GM23248 (cell line): Measurements from ENCODE around the gene SESN1. TPM values are rescaled to one million over a fixed set of nuclear protein-coding genes. Genes with fewer than 3 reads are reported as not detected.

Source experiments
- DNase-seq: peaks from one replicate; pipeline ENCODE4 v3.0.0-alpha.2; 2015
- H2AFZ ChIP-seq: fragments of 200-600 bp; sonication (generic); 2 replicates; pipeline ENCODE4 v1.6.1; 2016; ENCODE audit warnings: antibody characterized with exemption
- H3F3A ChIP-seq: fragments of 200-600 bp; sonication (generic); 2 replicates; pipeline ENCODE4 v1.6.1; 2016; ENCODE audit warnings: mild to moderate bottlenecking, antibody characterized with exemption, mixed run types; ENCODE audit not compliant: insufficient read depth
- H3K27ac ChIP-seq: fragments of 200-600 bp; sonication (generic); 2 replicates; pipeline ENCODE4 v1.5.1; 2016; ENCODE audit warnings: mild to moderate bottlenecking
- H3K27me3 ChIP-seq: fragments of 200-600 bp; sonication (generic); replicated peaks from 2 replicates; pipeline ENCODE4 v1.6.1; 2016; ENCODE audit warnings: mild to moderate bottlenecking; ENCODE audit not compliant: insufficient read depth
- H3K36me3 ChIP-seq: fragments of 200-600 bp; sonication (generic); 2 replicates; pipeline ENCODE4 v1.6.1; 2016; ENCODE audit warnings: low read depth, mild to moderate bottlenecking
- H3K4me1 ChIP-seq: fragments of 200-600 bp; sonication (generic); 2 replicates; pipeline ENCODE4 v1.6.1; 2016; ENCODE audit warnings: mild to moderate bottlenecking; ENCODE audit not compliant: insufficient read depth
- H3K4me2 ChIP-seq: fragments of 200-600 bp; sonication (generic); one replicate; pipeline ENCODE4 v1.6.1; 2016; ENCODE audit warnings: mild to moderate bottlenecking; ENCODE audit not compliant: unreplicated experiment
- H3K4me3 ChIP-seq: fragments of 200-600 bp; sonication (generic); 2 replicates; pipeline ENCODE4 v1.5.1; 2016; ENCODE audit warnings: mild to moderate bottlenecking
- H3K79me2 ChIP-seq: fragments of 200-600 bp; sonication (generic); 2 replicates; pipeline ENCODE4 v1.6.1; 2016; ENCODE audit warnings: mild to moderate bottlenecking; ENCODE audit not compliant: insufficient read depth
- H3K9ac ChIP-seq: fragments of 200-600 bp; sonication (generic); 2 replicates; pipeline ENCODE4 v1.6.1; 2016; ENCODE audit warnings: mild to moderate bottlenecking
- H3K9me2 ChIP-seq: fragments of 200-600 bp; sonication (generic); 2 replicates; pipeline ENCODE4 v1.6.1; 2016; ENCODE audit warnings: mixed run types, mild to moderate bottlenecking, moderate library complexity; ENCODE audit not compliant: insufficient read depth
- H3K9me3 ChIP-seq: fragments of 200-600 bp; sonication (generic); one replicate; pipeline ENCODE4 v1.6.1; 2017; ENCODE audit warnings: low read depth
- H4K20me1 ChIP-seq: fragments of 200-600 bp; sonication (generic); 2 replicates; pipeline ENCODE4 v1.6.0; 2016; ENCODE audit not compliant: insufficient read depth
- EZH2 ChIP-seq: fragments of 200-600 bp; sonication (generic); IDR thresholded peaks from 2 replicates; pipeline ENCODE4 v1.6.1; 2018; ENCODE audit warnings: antibody characterized with exemption, mild to moderate bottlenecking; ENCODE audit not compliant: insufficient read depth, poor library complexity, severe bottlenecking
- EZH2phosphoT487 ChIP-seq: fragments of 200-600 bp; sonication (generic); IDR thresholded peaks from 2 replicates; pipeline ENCODE4 v1.6.1; 2018; ENCODE audit warnings: antibody characterized with exemption, moderate library complexity, mild to moderate bottlenecking, low read depth; ENCODE audit not compliant: insufficient read depth
- WGBS, 2 experiments: methylation state at CpG; one replicate each; pipeline ENCODE4 v1.1.6; 2015 to 2017; ENCODE audit warnings: low lambda C conversion rate in 2 of 2, low coverage in 1 of 2; ENCODE audit errors: missing lambda C conversion rate in 2 of 2; 5-methylcytosine and 5-hydroxymethylcytosine counted together
- in situ Hi-C: fragments of 300-500 bp; cut with MboI; formaldehyde crosslinking; loops from 2 replicates; pipeline ENCODE4 v1.15.0; 2020
- polyA plus RNA-seq: library from polyadenylated mRNA; unstranded; fragments of >200 nt; fragmentation: Nextera tagmentation; extraction: Ambion mirVana; gene quantifications from 2 replicates; pipeline ENCODE4 v1.2.1, GENCODE V29; 2016
- total RNA-seq: library from RNA; depleted of rRNA; stranded (reverse); fragments of >200 nt; shearing (Covaris generic); gene quantifications from 2 replicates; pipeline ENCODE4 v1.2.3, GENCODE V29; 2014

SESN1 gene
- total and polyA plus RNA-seq, 2 experiments from 2014 or later = 14.2 to 17.6 TPM

GRCh38 chr6:108961077-108961476, 133.6 kb downstream of the SESN1 start:
- H3K4me2 ChIP-seq = no peak overlapping the region
- no peaks in the 10 kb centered on the region for H3K36me3 ChIP-seq
- TF ChIP-seq EZH2 (no peak), EZH2phosphoT487 (no peak)
- 96 to 97% methylated on average over 14 of the region's 14 CpGs for WGBS, 2 experiments
- H3K4me1 ChIP-seq = peaks cover 13% of the 10 kb centered on the region
- no peaks in the 10 kb centered on the region for H3K79me2 ChIP-seq
- no peak overlapping the region for H3K27ac ChIP-seq
- H3K4me3 ChIP-seq = no peak overlapping the region
- DNase-seq = no peak
- in situ Hi-C loops = no loop called here
- no peaks in the 10 kb centered on the region for H3K9me2 ChIP-seq
- 0 out of 2 replicates have a peak, but pooled peaks cover 5% of the 10 kb centered on the region for H3F3A ChIP-seq
- H4K20me1 ChIP-seq = no peaks in the 10 kb centered on the region
- no peak overlapping the region for H2AFZ ChIP-seq
- H3K27me3 ChIP-seq = no peaks in the 10 kb centered on the region
- no peaks in the 10 kb centered on the region for H3K9me3 ChIP-seq
- no peak overlapping the region for H3K9ac ChIP-seq

- Histone ChIP-seq H3K4me3 (no peak overlapping the region), H3K9me2 (no peaks in the 10 kb centered on the region), H3K4me1 (peaks cover 13% of the 10 kb centered on the region), H3K79me2 (no peaks in the 10 kb centered on the region), H3F3A (0 out of 2 replicates have a peak, but pooled peaks cover 5% of the 10 kb centered on the region), H3K27ac (no peak overlapping the region), H3K27me3 (no peaks in the 10 kb centered on the region), H3K36me3 (no peaks in the 10 kb centered on the region), H4K20me1 (no peaks in the 10 kb centered on the region), H3K9me3 (no peaks in the 10 kb centered on the region), H3K4me2 (no peak overlapping the region), H2AFZ (no peak overlapping the region), H3K9ac (no peak overlapping the region)
- 82 to 84% methylated on average over 7 of the region's 7 CpGs for WGBS, 2 experiments
- DNase-seq = no peak
- TF ChIP-seq EZH2 (no peak), EZH2phosphoT487 (no peak)
- in situ Hi-C loops = no loop called here
These were observed 134.0 kb downstream of the SESN1 start for GRCh38 chr6:108960601-108961000.

- H2AFZ ChIP-seq = no peak overlapping the region
- 0 out of 2 replicates have a peak, but pooled peaks cover 5% of the 10 kb centered on the region for H3F3A ChIP-seq
- H3K27me3 ChIP-seq = no peaks in the 10 kb centered on the region
- 85 to 88% methylated on average over 10 of the region's 10 CpGs for WGBS, 2 experiments
- DNase-seq = no peak
- H3K4me3 ChIP-seq = no peak overlapping the region
- no peak overlapping the region for H3K27ac ChIP-seq
- no peak for TF ChIP-seq EZH2phosphoT487
- no peak for TF ChIP-seq EZH2
- no peaks in the 10 kb centered on the region for H3K79me2 ChIP-seq
- H3K4me2 ChIP-seq = no peak overlapping the region
- no peak overlapping the region for H3K9ac ChIP-seq
- H3K9me3 ChIP-seq = no peaks in the 10 kb centered on the region
- H3K4me1 ChIP-seq = peaks cover 13% of the 10 kb centered on the region
- no peaks in the 10 kb centered on the region for H4K20me1 ChIP-seq
- no peaks in the 10 kb centered on the region for H3K36me3 ChIP-seq
- no peaks in the 10 kb centered on the region for H3K9me2 ChIP-seq
- in situ Hi-C loops = no loop called here
These were observed 134.6 kb downstream of the SESN1 start for GRCh38 chr6:108959972-108960582.

- Histone ChIP-seq H3K9ac (no peak overlapping the region), H3K4me3 (no peak overlapping the region), H3K4me2 (no peak overlapping the region), H2AFZ (no peak overlapping the region), H3K9me2 (no peaks in the 10 kb centered on the region), H4K20me1 (no peaks in the 10 kb centered on the region), H3K36me3 (no peaks in the 10 kb centered on the region), H3K27me3 (no peaks in the 10 kb centered on the region), H3K27ac (no peak overlapping the region), H3K9me3 (no peaks in the 10 kb centered on the region), H3F3A (0 out of 2 replicates have a peak, but pooled peaks cover 5% of the 10 kb centered on the region), H3K79me2 (no peaks in the 10 kb centered on the region), H3K4me1 (peaks cover 13% of the 10 kb centered on the region)
- DNase-seq = no peak
- TF ChIP-seq EZH2phosphoT487 (no peak), EZH2 (no peak)
- in situ Hi-C loops = no loop called here
- WGBS, 2 experiments = 91% methylated on average over 10 of the region's 10 CpGs
These were observed 135.5 kb downstream of the SESN1 start for GRCh38 chr6:108958900-108959770.
